ENCODE data around the gene LETM1. TPM values are rescaled to one million over a fixed set of nuclear protein-coding genes. Genes with fewer than 3 reads are reported as not detected.

The LETM1 gene
- total and polyA plus RNA-seq, 4 donors: 12.2 to 46.9 (median 24.1) TPM

DNA sequence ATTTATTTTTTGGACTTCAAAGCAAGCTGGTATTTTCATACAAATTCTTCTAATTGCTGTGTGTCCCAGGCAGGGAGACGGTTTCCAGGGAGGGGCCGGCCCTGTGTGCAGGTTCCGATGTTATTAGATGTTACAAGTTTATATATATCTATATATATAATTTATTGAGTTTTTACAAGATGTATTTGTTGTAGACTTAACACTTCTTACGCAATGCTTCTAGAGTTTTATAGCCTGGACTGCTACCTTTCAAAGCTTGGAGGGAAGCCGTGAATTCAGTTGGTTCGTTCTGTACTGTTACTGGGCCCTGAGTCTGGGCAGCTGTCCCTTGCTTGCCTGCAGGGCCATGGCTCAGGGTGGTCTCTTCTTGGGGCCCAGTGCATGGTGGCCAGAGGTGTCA, 47.6 kb downstream of the LETM1 start:
- Histone ChIP-seq H3K4me3 (ENCODE audit: low read depth in 1 of 3, low read length in 3 of 3) (no peak overlapping the region), H3K9ac (ENCODE audit: low read depth in 1 of 2, low read length in 2 of 2) (no peak overlapping the region), H3K4me1 (ENCODE audit: control insufficient read depth in 4 of 4, insufficient read depth in 4 of 4, low read length in 3 of 4) (peaks cover 8 to 41% (median 24%) of the 10 kb centered on the region in 4 donors), H3K27ac (ENCODE audit: low read depth in 1 of 2, low read length in 2 of 2) (no peak overlapping the region), H3K9me3 (ENCODE audit: control insufficient read depth in 4 of 4, low read length in 3 of 4) (no peaks in the 10 kb centered on the region), H3K36me3 (ENCODE audit: control insufficient read depth in 4 of 4, insufficient read depth in 3 of 4, low read depth in 1 of 4, low read length in 3 of 4) (peaks cover 4 to 25% (median 7%) of the 10 kb centered on the region in 4 donors), H3K27me3 (ENCODE audit: control insufficient read depth in 4 of 4, insufficient read depth in 4 of 4, low read length in 3 of 4) (no peaks in the 10 kb centered on the region)
- DNase-seq (ENCODE audit: low spot score): no peak
- WGBS: 46% methylated on average over 6 of the region's 6 CpGs
- TF ChIP-seq, protein P1, sequence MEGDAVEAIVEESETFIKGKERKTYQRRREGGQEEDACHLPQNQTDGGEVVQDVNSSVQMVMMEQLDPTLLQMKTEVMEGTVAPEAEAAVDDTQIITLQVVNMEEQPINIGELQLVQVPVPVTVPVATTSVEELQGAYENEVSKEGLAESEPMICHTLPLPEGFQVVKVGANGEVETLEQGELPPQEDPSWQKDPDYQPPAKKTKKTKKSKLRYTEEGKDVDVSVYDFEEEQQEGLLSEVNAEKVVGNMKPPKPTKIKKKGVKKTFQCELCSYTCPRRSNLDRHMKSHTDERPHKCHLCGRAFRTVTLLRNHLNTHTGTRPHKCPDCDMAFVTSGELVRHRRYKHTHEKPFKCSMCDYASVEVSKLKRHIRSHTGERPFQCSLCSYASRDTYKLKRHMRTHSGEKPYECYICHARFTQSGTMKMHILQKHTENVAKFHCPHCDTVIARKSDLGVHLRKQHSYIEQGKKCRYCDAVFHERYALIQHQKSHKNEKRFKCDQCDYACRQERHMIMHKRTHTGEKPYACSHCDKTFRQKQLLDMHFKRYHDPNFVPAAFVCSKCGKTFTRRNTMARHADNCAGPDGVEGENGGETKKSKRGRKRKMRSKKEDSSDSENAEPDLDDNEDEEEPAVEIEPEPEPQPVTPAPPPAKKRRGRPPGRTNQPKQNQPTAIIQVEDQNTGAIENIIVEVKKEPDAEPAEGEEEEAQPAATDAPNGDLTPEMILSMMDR (IDR thresholded peaks at IDR 0.05; ENCODE audit: low read depth, low read length, missing input control): no peak
- TF ChIP-seq TAF1 (conservative IDR thresholded peaks at IDR 0.05): no peak

DNA sequence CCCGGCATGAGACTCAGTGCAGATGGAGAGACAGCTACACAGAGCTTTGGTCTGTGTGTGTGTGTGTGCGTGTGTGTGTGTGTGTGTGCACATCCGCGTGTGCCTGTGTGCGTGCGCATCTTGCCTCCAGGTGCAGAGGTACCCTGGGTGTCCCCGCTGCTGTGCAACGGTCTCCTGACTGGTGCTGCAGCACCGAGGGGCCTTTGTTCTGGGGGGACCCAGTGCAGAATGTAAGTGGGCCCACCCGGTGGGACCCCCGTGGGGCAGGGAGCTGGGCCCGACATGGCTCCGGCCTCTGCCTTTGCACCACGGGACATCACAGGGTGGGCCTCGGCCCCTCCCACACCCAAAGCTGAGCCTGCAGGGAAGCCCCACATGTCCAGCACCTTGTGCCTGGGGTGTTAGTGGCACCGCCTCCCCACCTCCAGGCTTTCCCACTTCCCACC, 48.6 kb downstream of the LETM1 start:
- WGBS: 78% methylated on average over 16 of the region's 16 CpGs
- H3K4me3 ChIP-seq (ENCODE audit: low read depth in 1 of 3, low read length in 3 of 3): no peak overlapping the region
- H3K4me1 ChIP-seq (ENCODE audit: control insufficient read depth in 4 of 4, insufficient read depth in 4 of 4, low read length in 3 of 4): peaks cover 8 to 41% (median 24%) of the 10 kb centered on the region in 4 donors
- TF ChIP-seq NR2F2 (IDR thresholded peaks at IDR 0.05): no peak
- TF ChIP-seq FOXA1 (IDR thresholded peaks at IDR 0.05): no peak
- H3K27ac ChIP-seq (ENCODE audit: low read depth in 1 of 2, low read length in 2 of 2): no peak overlapping the region
- H3K9ac ChIP-seq (ENCODE audit: low read depth in 1 of 2, low read length in 2 of 2): no peak overlapping the region
- H3K36me3 ChIP-seq (ENCODE audit: control insufficient read depth in 4 of 4, insufficient read depth in 3 of 4, low read depth in 1 of 4, low read length in 3 of 4): peaks cover 4 to 25% (median 10%) of the 10 kb centered on the region in 4 donors
- H3K9me3 ChIP-seq (ENCODE audit: control insufficient read depth in 4 of 4, low read length in 3 of 4): no peaks in the 10 kb centered on the region
- no peaks in the 10 kb centered on the region for H3K27me3 ChIP-seq (ENCODE audit: control insufficient read depth in 4 of 4, insufficient read depth in 4 of 4, low read length in 3 of 4)
- no peak for DNase-seq (ENCODE audit: low spot score)

GRCh38 chr4:1806596-1807331, 49.2 kb downstream of the LETM1 start:
- Histone ChIP-seq H3K4me1 (ENCODE audit: control insufficient read depth in 4 of 4, insufficient read depth in 4 of 4, low read length in 3 of 4) (peaks cover 8 to 41% (median 24%) of the 10 kb centered on the region in 4 donors), H3K4me3 (ENCODE audit: low read depth in 1 of 3, low read length in 3 of 3) (no peak overlapping the region), H3K9me3 (ENCODE audit: control insufficient read depth in 4 of 4, low read length in 3 of 4) (no peaks in the 10 kb centered on the region), H3K36me3 (ENCODE audit: control insufficient read depth in 4 of 4, insufficient read depth in 3 of 4, low read depth in 1 of 4, low read length in 3 of 4) (peaks cover 4 to 29% (median 13%) of the 10 kb centered on the region in 4 donors), H3K27ac (ENCODE audit: low read depth in 1 of 2, low read length in 2 of 2) (no peak overlapping the region), H3K27me3 (ENCODE audit: control insufficient read depth in 4 of 4, insufficient read depth in 4 of 4, low read length in 3 of 4) (no peaks in the 10 kb centered on the region), H3K9ac (ENCODE audit: low read depth in 1 of 2, low read length in 2 of 2) (no peak overlapping the region)
- WGBS: 84% methylated on average over 41 of the region's 41 CpGs
- TF ChIP-seq GABPA (IDR thresholded peaks at IDR 0.05 in 1 of 2, conservative IDR thresholded peaks at IDR 0.05 in 1 of 2) (no peak), NR2F2 (IDR thresholded peaks at IDR 0.05) (no peak), SP1 (IDR thresholded peaks at IDR 0.05) (no peak), HNF4A (conservative IDR thresholded peaks at IDR 0.05) (no peak), TAF1 (conservative IDR thresholded peaks at IDR 0.05) (no peak), JUND (IDR thresholded peaks at IDR 0.05) (no peak), RAD21 (IDR thresholded peaks at IDR 0.05) (no peak), FOXA2 (IDR thresholded peaks at IDR 0.05) (no peak), RXRA (IDR thresholded peaks at IDR 0.05) (no peak)
- TF ChIP-seq, protein P2, sequence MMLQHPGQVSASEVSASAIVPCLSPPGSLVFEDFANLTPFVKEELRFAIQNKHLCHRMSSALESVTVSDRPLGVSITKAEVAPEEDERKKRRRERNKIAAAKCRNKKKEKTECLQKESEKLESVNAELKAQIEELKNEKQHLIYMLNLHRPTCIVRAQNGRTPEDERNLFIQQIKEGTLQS (IDR thresholded peaks at IDR 0.05): no peak
- TF ChIP-seq, protein P3, sequence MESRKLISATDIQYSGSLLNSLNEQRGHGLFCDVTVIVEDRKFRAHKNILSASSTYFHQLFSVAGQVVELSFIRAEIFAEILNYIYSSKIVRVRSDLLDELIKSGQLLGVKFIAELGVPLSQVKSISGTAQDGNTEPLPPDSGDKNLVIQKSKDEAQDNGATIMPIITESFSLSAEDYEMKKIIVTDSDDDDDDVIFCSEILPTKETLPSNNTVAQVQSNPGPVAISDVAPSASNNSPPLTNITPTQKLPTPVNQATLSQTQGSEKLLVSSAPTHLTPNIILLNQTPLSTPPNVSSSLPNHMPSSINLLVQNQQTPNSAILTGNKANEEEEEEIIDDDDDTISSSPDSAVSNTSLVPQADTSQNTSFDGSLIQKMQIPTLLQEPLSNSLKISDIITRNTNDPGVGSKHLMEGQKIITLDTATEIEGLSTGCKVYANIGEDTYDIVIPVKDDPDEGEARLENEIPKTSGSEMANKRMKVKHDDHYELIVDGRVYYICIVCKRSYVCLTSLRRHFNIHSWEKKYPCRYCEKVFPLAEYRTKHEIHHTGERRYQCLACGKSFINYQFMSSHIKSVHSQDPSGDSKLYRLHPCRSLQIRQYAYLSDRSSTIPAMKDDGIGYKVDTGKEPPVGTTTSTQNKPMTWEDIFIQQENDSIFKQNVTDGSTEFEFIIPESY (IDR thresholded peaks at IDR 0.05): no peak
- TF ChIP-seq, protein P4, sequence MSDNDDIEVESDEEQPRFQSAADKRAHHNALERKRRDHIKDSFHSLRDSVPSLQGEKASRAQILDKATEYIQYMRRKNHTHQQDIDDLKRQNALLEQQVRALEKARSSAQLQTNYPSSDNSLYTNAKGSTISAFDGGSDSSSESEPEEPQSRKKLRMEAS (IDR thresholded peaks at IDR 0.05): no peak
- TF ChIP-seq, protein P5, sequence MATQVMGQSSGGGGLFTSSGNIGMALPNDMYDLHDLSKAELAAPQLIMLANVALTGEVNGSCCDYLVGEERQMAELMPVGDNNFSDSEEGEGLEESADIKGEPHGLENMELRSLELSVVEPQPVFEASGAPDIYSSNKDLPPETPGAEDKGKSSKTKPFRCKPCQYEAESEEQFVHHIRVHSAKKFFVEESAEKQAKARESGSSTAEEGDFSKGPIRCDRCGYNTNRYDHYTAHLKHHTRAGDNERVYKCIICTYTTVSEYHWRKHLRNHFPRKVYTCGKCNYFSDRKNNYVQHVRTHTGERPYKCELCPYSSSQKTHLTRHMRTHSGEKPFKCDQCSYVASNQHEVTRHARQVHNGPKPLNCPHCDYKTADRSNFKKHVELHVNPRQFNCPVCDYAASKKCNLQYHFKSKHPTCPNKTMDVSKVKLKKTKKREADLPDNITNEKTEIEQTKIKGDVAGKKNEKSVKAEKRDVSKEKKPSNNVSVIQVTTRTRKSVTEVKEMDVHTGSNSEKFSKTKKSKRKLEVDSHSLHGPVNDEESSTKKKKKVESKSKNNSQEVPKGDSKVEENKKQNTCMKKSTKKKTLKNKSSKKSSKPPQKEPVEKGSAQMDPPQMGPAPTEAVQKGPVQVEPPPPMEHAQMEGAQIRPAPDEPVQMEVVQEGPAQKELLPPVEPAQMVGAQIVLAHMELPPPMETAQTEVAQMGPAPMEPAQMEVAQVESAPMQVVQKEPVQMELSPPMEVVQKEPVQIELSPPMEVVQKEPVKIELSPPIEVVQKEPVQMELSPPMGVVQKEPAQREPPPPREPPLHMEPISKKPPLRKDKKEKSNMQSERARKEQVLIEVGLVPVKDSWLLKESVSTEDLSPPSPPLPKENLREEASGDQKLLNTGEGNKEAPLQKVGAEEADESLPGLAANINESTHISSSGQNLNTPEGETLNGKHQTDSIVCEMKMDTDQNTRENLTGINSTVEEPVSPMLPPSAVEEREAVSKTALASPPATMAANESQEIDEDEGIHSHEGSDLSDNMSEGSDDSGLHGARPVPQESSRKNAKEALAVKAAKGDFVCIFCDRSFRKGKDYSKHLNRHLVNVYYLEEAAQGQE (IDR thresholded peaks at IDR 0.05): no peak
- no peak for DNase-seq (ENCODE audit: low spot score)

All from liver (tissue), 9 donors.